ENCODE results near the gene FRMD4B. TPM values are rescaled to one million over a fixed set of nuclear protein-coding genes. Genes with fewer than 3 reads are reported as not detected.

The FRMD4B gene
- total and polyA plus RNA-seq, 10 of the 15 experiments (the other 5 are each of a cell fraction or from before 2014, with no cell fraction given) = 3.9 to 11.4 (median 8.0) TPM

- no peaks in the 10 kb centered on the region for H3K9me3 ChIP-seq (replicated peaks; ENCODE audit: control insufficient read depth, insufficient read depth, low read length)
- ChIA-PET SMC1A (ENCODE audit: uncharacterized antibody, unreplicated experiment) (interaction anchor here (0.7 to 12.9 kb wide), 15 partner anchors 7 to 146 kb away, joined by 3 to 98 read pairs (median 4); no protein-coding TSS in a partner anchor), POLR2A (interaction anchor here (0.6 to 1.8 kb wide), 4 partner anchors 22 to 48 kb away, joined by 3 to 4 read pairs (median 4); no protein-coding TSS in a partner anchor), CTCF (interaction anchor here (1.0 to 6.0 kb wide), 4 partner anchors 28 to 80 kb away, joined by 3 to 37 read pairs (median 10); no protein-coding TSS in a partner anchor), RAD21 (ENCODE audit: unreplicated experiment) (interaction anchor here (0.8 to 5.0 kb wide), 10 partner anchors 37 to 193 kb away, joined by 3 to 38 read pairs (median 4); no protein-coding TSS in a partner anchor)
- FAIRE-seq (no peak), ATAC-seq (peak; percentile 79), DNase-seq (ENCODE audit: low read depth, low spot score) (peak; percentile 48)
- WGBS (ENCODE audit: insufficient coverage, insufficient replicate concordance, low lambda C conversion rate, missing lambda C conversion rate) = 46% methylated on average over 10 of the region's 10 CpGs
- TF ChIP-seq ETV6 (conservative IDR thresholded peaks at IDR 0.05 in 1 of 2, IDR thresholded peaks at IDR 0.05 in 1 of 2; ENCODE audit: borderline replicate concordance in 1 of 2, low read depth in 1 of 2) (peak in 1 of 2 experiments; percentile 48; a peak in 1 of 4 replicates), HDAC2 (IDR thresholded peaks at IDR 0.05) (no peak), RB1 (IDR thresholded peaks at IDR 0.05; ENCODE audit: borderline replicate concordance) (no peak), KLF5 (IDR thresholded peaks at IDR 0.05; ENCODE audit: partially characterized antibody) (no peak), NFYB (IDR thresholded peaks at IDR 0.05; ENCODE audit: insufficient read depth, low read depth, low read length) (no peak), NFIC (IDR thresholded peaks at IDR 0.05; ENCODE audit: low read depth, low read length) (peak; percentile 25; the same call in 1 of the 2 replicates), RUNX3 (IDR thresholded peaks at IDR 0.05; ENCODE audit: low read length) (peak; percentile 18; the same call in 1 of the 2 replicates), EED (IDR thresholded peaks at IDR 0.05; ENCODE audit: low read depth) (peak; percentile 62; the same call in 1 of the 2 replicates)
- no peak overlapping the region for H3K9ac ChIP-seq (ENCODE audit: control insufficient read depth, insufficient read depth, low read length)
- no TSS peak for BruUV-seq (replicated peaks)
- peaks cover 21% of the 10 kb centered on the region for H3K4me1 ChIP-seq (ENCODE audit: control insufficient read depth, insufficient read depth, low read length)
- H3K4me2 ChIP-seq (ENCODE audit: control insufficient read depth, insufficient read depth) = peak overlapping the region; percentile 39
- intact Hi-C loops (cut with micrococcal nuclease; ENCODE audit: unreplicated experiment) (loop anchor here (5.0 kb wide), 2 partner anchors 39 to 46 kb away; no protein-coding TSS in a partner anchor), in situ Hi-C loops (cut with MboI) (no loop called here)
- no peaks in the 10 kb centered on the region for H3K79me2 ChIP-seq (ENCODE audit: control insufficient read depth, insufficient read depth, low read length)
- no peaks in the 10 kb centered on the region for H4K20me1 ChIP-seq (ENCODE audit: control insufficient read depth, insufficient read depth)
- peak overlapping the region; percentile 49 for H2AFZ ChIP-seq (ENCODE audit: control insufficient read depth, low read depth, low read length)
- no peaks in the 10 kb centered on the region for H3K27me3 ChIP-seq (replicated peaks in 1 of 2; ENCODE audit: control insufficient read depth in 2 of 2, insufficient read depth in 2 of 2, low read length in 1 of 2)
- no peaks in the 10 kb centered on the region for H3K36me3 ChIP-seq (ENCODE audit: control insufficient read depth in 2 of 2, insufficient read depth in 2 of 2, low read length in 1 of 2)
- H3K4me3 ChIP-seq = no peak overlapping the region
- H3K27ac ChIP-seq (ENCODE audit: control insufficient read depth, insufficient read depth) = 0 out of 2 replicates have a peak overlapping the region, but pooled peaks have one; percentile 40
These were observed 145.0 kb downstream of the FRMD4B start for GRCh38 chr3:69240651-69241568.
